SU-DHL-6 (cell line): Measurements from ENCODE around the gene RELL2.

Source experiments
- H2AFZ ChIP-seq: fragments of 200-600 bp; sonication (generic); 2 replicates; pipeline ENCODE4 v1.6.1; 2014; ENCODE audit warnings: low read depth, mild to moderate bottlenecking, moderate library complexity, mixed read lengths, antibody characterized with exemption, low read length; ENCODE audit not compliant: severe bottlenecking
- H3F3A ChIP-seq: fragments of 200-600 bp; shearing (Covaris generic); 2 replicates; pipeline ENCODE4 v1.6.0; 2016; ENCODE audit warnings: antibody characterized with exemption, mild to moderate bottlenecking; ENCODE audit not compliant: insufficient read depth
- H3K27ac ChIP-seq: fragments of 200-600 bp; sonication (generic); 2 replicates; pipeline ENCODE4 v1.5.1; 2016; ENCODE audit warnings: low read depth, mild to moderate bottlenecking, low read length, moderate library complexity, mixed read lengths
- H3K27me3 ChIP-seq: fragments of 200-600 bp; sonication (generic), shearing (Covaris generic); 2 replicates; pipeline ENCODE4 v1.6.0; 2014; ENCODE audit warnings: mild to moderate bottlenecking, low read length
- H3K36me3 ChIP-seq: fragments of 200-600 bp; sonication (generic); 2 replicates; pipeline ENCODE4 v1.6.1; 2014; ENCODE audit warnings: mild to moderate bottlenecking, low read length, mixed read lengths
- H3K4me2 ChIP-seq: fragments of 300-600, 200-600 bp; shearing (Covaris generic), sonication (generic); 2 replicates; pipeline ENCODE4 v1.6.0; 2014; ENCODE audit warnings: low read length, low read depth, mild to moderate bottlenecking; ENCODE audit not compliant: poor library complexity, severe bottlenecking
- H3K4me3 ChIP-seq: fragments of 200-600 bp; sonication (generic); 2 replicates; pipeline ENCODE4 v1.5.1; 2014; ENCODE audit warnings: antibody characterized with exemption, low read length, mild to moderate bottlenecking, mixed read lengths; ENCODE audit not compliant: insufficient read depth, poor library complexity, severe bottlenecking
- H3K79me2 ChIP-seq: fragments of 200-600 bp; sonication (generic); 2 replicates; pipeline ENCODE4 v1.6.1; 2014; ENCODE audit warnings: mild to moderate bottlenecking, low read length, moderate library complexity; ENCODE audit not compliant: insufficient read depth
- H3K9ac ChIP-seq: fragments of 200-600 bp; sonication (generic); 2 replicates; pipeline ENCODE4 v1.7.0; 2014; ENCODE audit warnings: mild to moderate bottlenecking, low read length
- H3K9me2 ChIP-seq: fragments of 200-600 bp; sonication (generic); replicated peaks from 2 replicates; pipeline ENCODE4 v1.6.1; 2014; ENCODE audit warnings: low read length; ENCODE audit not compliant: insufficient read depth
- H3K9me3 ChIP-seq: fragments of 200-600 bp; sonication (generic); 2 replicates; pipeline ENCODE4 v1.6.1; 2014; ENCODE audit warnings: low read length, mixed read lengths; ENCODE audit not compliant: insufficient read depth
- H4K20me1 ChIP-seq: fragments of 200-600 bp; sonication (generic); 2 replicates; pipeline ENCODE4 v1.6.1; 2014; ENCODE audit warnings: low read depth, mild to moderate bottlenecking, antibody characterized with exemption, low read length, moderate library complexity, mixed read lengths
- CTCF ChIP-seq: fragments of 200-600 bp; sonication (generic); IDR thresholded peaks from one replicate; pipeline ENCODE4 v1.5.1; 2017; ENCODE audit warnings: antibody characterized with exemption, mild to moderate bottlenecking, low read length, moderate library complexity; ENCODE audit not compliant: insufficient read depth, poor library complexity, severe bottlenecking
- EZH2phosphoT487 ChIP-seq: fragments of 200-600 bp; sonication (generic), shearing (Covaris generic); conservative IDR thresholded peaks from 2 replicates; pipeline ENCODE4 v1.6.1; 2018; ENCODE audit warnings: mild to moderate bottlenecking, antibody characterized with exemption, low read length, moderate library complexity, mixed read lengths

The RELL2 gene

GRCh38 chr5:141617128-141617527 lies 19.7 kb upstream of the RELL2 start:
- H3K9me3 ChIP-seq, result no peaks in the 10 kb centered on the region
- no peak for TF ChIP-seq CTCF
- TF ChIP-seq EZH2phosphoT487, result no peak
- no peaks in the 10 kb centered on the region for H3K27me3 ChIP-seq
- peaks cover 59% of the 10 kb centered on the region for H3K79me2 ChIP-seq
- H3K4me3 ChIP-seq, result peak overlapping the region; percentile 97
- no peak overlapping the region for H2AFZ ChIP-seq
- H4K20me1 ChIP-seq, result peaks cover 18% of the 10 kb centered on the region
- peaks cover 26% of the 10 kb centered on the region for H3F3A ChIP-seq
- H3K36me3 ChIP-seq, result peaks cover 12% of the 10 kb centered on the region
- H3K27ac ChIP-seq, result no peak overlapping the region
- no peaks in the 10 kb centered on the region for H3K9me2 ChIP-seq
- peak overlapping the region; percentile 81 for H3K4me2 ChIP-seq
- peak overlapping the region; percentile 96; the same call in 1 of the 2 replicates for H3K9ac ChIP-seq

DNA sequence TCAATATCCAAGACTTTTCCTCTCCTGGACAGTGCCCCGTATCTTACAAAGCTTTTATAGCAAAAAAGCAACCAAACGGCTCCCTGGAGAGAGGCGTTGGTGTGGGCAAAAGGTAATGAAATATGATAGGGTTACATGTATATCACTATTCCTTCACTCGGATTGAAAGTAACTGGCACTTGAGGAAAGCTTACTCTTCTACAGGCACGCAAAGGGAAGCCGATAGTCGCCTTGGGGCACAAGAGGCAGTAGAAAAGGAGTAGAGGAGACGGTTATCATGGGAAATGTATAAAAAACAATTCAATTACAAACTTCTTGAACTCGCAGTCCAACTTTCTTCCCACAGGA lies 19.1 kb upstream of the RELL2 start:
- Histone ChIP-seq H3K36me3 (peaks cover 9% of the 10 kb centered on the region), H3K4me3 (peak overlapping the region; percentile 97), H4K20me1 (peaks cover 18% of the 10 kb centered on the region), H3K9me3 (no peaks in the 10 kb centered on the region), H2AFZ (no peak overlapping the region), H3K27ac (peak overlapping the region; percentile 48; the same call in 1 of the 2 replicates), H3K79me2 (peaks cover 54% of the 10 kb centered on the region), H3K9me2 (no peaks in the 10 kb centered on the region), H3K9ac (peak overlapping the region; percentile 96), H3K27me3 (no peaks in the 10 kb centered on the region), H3F3A (peaks cover 26% of the 10 kb centered on the region), H3K4me2 (peak overlapping the region; percentile 81)
- no peak for TF ChIP-seq CTCF

- Histone ChIP-seq H2AFZ (peak overlapping the region; percentile 38), H3K9me3 (no peaks in the 10 kb centered on the region), H3K27me3 (no peaks in the 10 kb centered on the region), H3K27ac (peak overlapping the region; percentile 48), H3K4me2 (peak overlapping the region; percentile 81), H4K20me1 (peaks cover 18% of the 10 kb centered on the region), H3K9ac (peak overlapping the region; percentile 96), H3K36me3 (peaks cover 9% of the 10 kb centered on the region; the same call in 1 of the 2 replicates), H3F3A (peaks cover 26% of the 10 kb centered on the region), H3K4me3 (peak overlapping the region; percentile 97), H3K79me2 (peaks cover 48% of the 10 kb centered on the region), H3K9me2 (no peaks in the 10 kb centered on the region)
- TF ChIP-seq CTCF (no peak), EZH2phosphoT487 (no peak)
Measured at GRCh38 chr5:141618030-141618803, 18.6 kb upstream of the RELL2 start.
